GM18526 (cell line): ENCODE results near the gene ACO1.

Source experiments
- POLR2A ChIP-seq: IDR thresholded peaks from 3 replicates; pipeline ENCODE4 v1.6.1; 2011; ENCODE audit not compliant: insufficient read length; ENCODE audit errors: extremely low read depth

Gene ACO1

GRCh38 chr9:32376285-32376684, 8.2 kb upstream of the ACO1 start:
- no peak for TF ChIP-seq POLR2A

- no peak for TF ChIP-seq POLR2A
Observed at GRCh38 chr9:32378496-32378895, 5.9 kb upstream of the ACO1 start.

GRCh38 chr9:32378993-32379729, 5.3 kb upstream of the ACO1 start:
- no peak for TF ChIP-seq POLR2A

GRCh38 chr9:32380944-32381343, 3.5 kb upstream of the ACO1 start:
- TF ChIP-seq POLR2A: no peak

- no peak for TF ChIP-seq POLR2A
Observed at GRCh38 chr9:32382565-32383320, 1.7 kb upstream of the ACO1 start.

- TF ChIP-seq POLR2A: no peak
Observed at GRCh38 chr9:32384002-32384363, 460 bp upstream of the ACO1 start.

- no peak for TF ChIP-seq POLR2A
Observed at GRCh38 chr9:32385152-32385884, 875 bp downstream of the ACO1 start.

GRCh38 chr9:32385885-32386283, 1.4 kb downstream of the ACO1 start:
- no peak for TF ChIP-seq POLR2A

- no peak for TF ChIP-seq POLR2A
Observed at GRCh38 chr9:32387256-32387655, 2.8 kb downstream of the ACO1 start.

- TF ChIP-seq POLR2A: no peak
Observed at GRCh38 chr9:32389365-32389764, 4.9 kb downstream of the ACO1 start.

GRCh38 chr9:32393911-32394310, 9.5 kb downstream of the ACO1 start:
- no peak for TF ChIP-seq POLR2A

- no peak for TF ChIP-seq POLR2A
Observed at GRCh38 chr9:32394381-32395049, 10.1 kb downstream of the ACO1 start.

GRCh38 chr9:32395510-32396216, 11.2 kb downstream of the ACO1 start:
- TF ChIP-seq POLR2A: no peak

GRCh38 chr9:32398207-32398606, 13.8 kb downstream of the ACO1 start:
- no peak for TF ChIP-seq POLR2A
